PC-3 (cell line): ENCODE measurements around the gene CUEDC2. TPM values are rescaled to one million over a fixed set of nuclear protein-coding genes. Genes with fewer than 3 reads are reported as not detected.

Source experiments
- ATAC-seq: fragments of 200-7000 bp; cut with Tn5 transposase; 2 replicates; pipeline ENCODE4 v1.9.1; 2020; ENCODE audit warnings: mild to moderate bottlenecking, moderate library complexity
- BruUV-seq: library from RNA; stranded (reverse); fragments of 400-500 nt; replicated peaks from 2 replicates; lab custom pipeline; 2021; lab: Mats Ljungman, UMichigan
- CTCF ChIA-PET: fragments of 300-600 bp; sonication (Branson Sonifier 250); formaldehyde crosslinking; loops from one replicate; lab custom pipeline; 2022; ENCODE audit warnings: antibody characterized with exemption; lab: Charles Lee
- POLR2A ChIA-PET: fragments of 300-600 bp; sonication (Branson Sonifier 250); formaldehyde crosslinking; loops from one replicate; lab custom pipeline; 2022; ENCODE audit warnings: antibody characterized with exemption; ENCODE audit not compliant: unreplicated experiment; lab: Charles Lee
- DNase-seq: peaks from one replicate; pipeline ENCODE4 v3.0.0-alpha.2; 2015
- H2AFZ ChIP-seq: fragments of 300-600 bp; sonication (generic); 2 replicates; pipeline ENCODE4 v1.6.0; 2016; ENCODE audit warnings: antibody characterized with exemption, low read length
- H3F3A ChIP-seq: fragments of 300-600 bp; sonication (generic); one replicate; pipeline ENCODE4 v1.6.0; 2017; ENCODE audit warnings: antibody characterized with exemption, low read length, control low read depth, mild to moderate bottlenecking; ENCODE audit not compliant: unreplicated experiment
- H3K27ac ChIP-seq: fragments of 300-600 bp; sonication (generic); 2 replicates; pipeline ENCODE4 v1.5.1; 2016; ENCODE audit warnings: mild to moderate bottlenecking, low read length
- H3K27me3 ChIP-seq: fragments of 300-600 bp; sonication (generic); 2 replicates; pipeline ENCODE4 v1.6.1; 2016; ENCODE audit warnings: low read length, mixed read lengths
- H3K36me3 ChIP-seq: fragments of 300-600 bp; sonication (generic); 2 replicates; pipeline ENCODE4 v1.6.1; 2016; ENCODE audit warnings: low read depth, mixed run types, low read length, mixed read lengths
- H3K4me1 ChIP-seq: fragments of 300-600 bp; sonication (generic); 2 replicates; pipeline ENCODE4 v1.5.1; 2016; ENCODE audit warnings: low read length; ENCODE audit not compliant: insufficient read depth
- H3K4me2 ChIP-seq: fragments of 300-600 bp; sonication (generic); 2 replicates; pipeline ENCODE4 v1.6.0; 2016; ENCODE audit warnings: low read length
- H3K4me3 ChIP-seq: fragments of 300-600 bp; sonication (generic); 2 replicates; pipeline ENCODE4 v1.5.1; 2016; ENCODE audit warnings: mild to moderate bottlenecking, low read length, mixed read lengths
- H3K79me2 ChIP-seq: fragments of 300-600 bp; sonication (generic); 2 replicates; pipeline ENCODE4 v1.6.1; 2017; ENCODE audit warnings: low read length, mixed read lengths
- H3K9ac ChIP-seq: fragments of 300-600 bp; sonication (generic); 2 replicates; pipeline ENCODE4 v1.6.0; 2016; ENCODE audit warnings: mild to moderate bottlenecking, low read length
- H3K9me2 ChIP-seq: fragments of 300-600 bp; sonication (generic); replicated peaks from 2 replicates; pipeline ENCODE4 v1.6.1; 2016; ENCODE audit warnings: mixed run types, low read length, mixed read lengths
- H3K9me3 ChIP-seq: fragments of 300-600 bp; sonication (generic); 2 replicates; pipeline ENCODE4 v1.6.1; 2016; ENCODE audit warnings: low read length, mixed read lengths
- H4K20me1 ChIP-seq: fragments of 300-600 bp; sonication (generic); 2 replicates; pipeline ENCODE4 v1.6.1; 2016; ENCODE audit warnings: low read length, mixed read lengths
- CTCF ChIP-seq: fragments of 300-600 bp; sonication (generic); conservative IDR thresholded peaks from 2 replicates; pipeline ENCODE4 v1.5.1; 2017; ENCODE audit warnings: antibody characterized with exemption, low read depth, mild to moderate bottlenecking, low read length
- EZH2 ChIP-seq: fragments of 300-600 bp; sonication (generic); IDR thresholded peaks from one replicate; pipeline ENCODE4 v1.6.1; 2017; ENCODE audit warnings: antibody characterized with exemption, mild to moderate bottlenecking, low read length; ENCODE audit not compliant: unreplicated experiment
- EZH2phosphoT487 ChIP-seq: fragments of 300-600 bp; sonication (generic); IDR thresholded peaks from 2 replicates; pipeline ENCODE4 v1.6.1; 2018; ENCODE audit warnings: mild to moderate bottlenecking, antibody characterized with exemption, low read length, borderline replicate concordance
- intact Hi-C: fragments of 100-400 bp; cut with micrococcal nuclease; formaldehyde crosslinking; loops from 2 replicates; pipeline ENCODE4 v1.9.0; 2023
- total RNA-seq: library from RNA; depleted of rRNA; stranded (reverse); fragments of >200 nt; gene quantifications from 2 replicates; pipeline ENCODE4 v1.2.3, GENCODE V29; 2014

The CUEDC2 gene
- total RNA-seq, 1 experiment from 2014 or later: 51.4 TPM

- POLR2A ChIA-PET: interaction anchor here (1.2 kb wide), 1 partner anchor 18 kb away, joined by 5 read pairs; the partner anchor contains the start of gene CUEDC2
- intact Hi-C loops: no loop called here
- no TSS peak for BruUV-seq
Measured at GRCh38 chr10:102450374-102451104, 18.2 kb upstream of the CUEDC2 start.

GRCh38 chr10:102450124-102450373 is 17.7 kb upstream of the CUEDC2 start:
- Histone ChIP-seq H3K4me1 (peaks cover 20% of the 10 kb centered on the region), H3K79me2 (peaks cover 29% of the 10 kb centered on the region), H3K36me3 (peaks cover 5% of the 10 kb centered on the region; the same call in 1 of the 2 replicates), H3K4me3 (peak overlapping the region; percentile 92), H3K9me2 (no peaks in the 10 kb centered on the region), H3K27ac (peak overlapping the region; percentile 55), H3F3A (no peaks in the 10 kb centered on the region), H3K27me3 (no peaks in the 10 kb centered on the region), H3K9ac (peak overlapping the region; percentile 87), H3K4me2 (peak overlapping the region; percentile 97), H4K20me1 (0 out of 2 replicates have a peak, but pooled peaks cover 4% of the 10 kb centered on the region), H2AFZ (peak overlapping the region; percentile 60), H3K9me3 (no peaks in the 10 kb centered on the region)
- ChIA-PET POLR2A (interaction anchor here (1.2 kb wide), 1 partner anchor 17 kb away, joined by 5 read pairs; the partner anchor contains the start of gene CUEDC2), CTCF (no interaction called here)
- no TSS peak for BruUV-seq
- DNase-seq (no peak), ATAC-seq (peak; percentile 3; the same call in 1 of the 2 replicates)
- intact Hi-C loops: no loop called here
- no peak for TF ChIP-seq EZH2
- TF ChIP-seq EZH2phosphoT487: no peak
- no peak for TF ChIP-seq CTCF

More at GRCh38 chr10:102450374-102451104, 18.2 kb upstream of the CUEDC2 start:
- Histone ChIP-seq H3K4me1 (peaks cover 20% of the 10 kb centered on the region), H3F3A (no peaks in the 10 kb centered on the region), H3K27ac (peak overlapping the region; percentile 55), H3K79me2 (peaks cover 29% of the 10 kb centered on the region), H4K20me1 (0 out of 2 replicates have a peak, but pooled peaks cover 4% of the 10 kb centered on the region), H3K4me3 (peak overlapping the region; percentile 92), H3K9me2 (no peaks in the 10 kb centered on the region), H3K4me2 (peak overlapping the region; percentile 97), H3K36me3 (peaks cover 5% of the 10 kb centered on the region; the same call in 1 of the 2 replicates), H3K9me3 (no peaks in the 10 kb centered on the region), H3K9ac (peak overlapping the region; percentile 87), H3K27me3 (no peaks in the 10 kb centered on the region), H2AFZ (peak overlapping the region; percentile 63)
- CTCF ChIA-PET: interaction anchor here (1.4 kb wide), 1 partner anchor 57 kb away, joined by 3 read pairs; no protein-coding TSS in a partner anchor
- TF ChIP-seq EZH2: no peak
- peak; percentile 90 for TF ChIP-seq EZH2phosphoT487
- ATAC-seq (peak; percentile 79), DNase-seq (peak; percentile 82)

- peak overlapping the region; percentile 92 for H3K4me3 ChIP-seq
- TF ChIP-seq EZH2phosphoT487 (no peak), CTCF (no peak), EZH2 (no peak)
- peak overlapping the region; percentile 97 for H3K4me2 ChIP-seq
- intact Hi-C loops: loop anchor here (1.0 kb wide), 1 partner anchor 17 kb away; the partner anchor contains the start of gene CUEDC2
- H4K20me1 ChIP-seq: 0 out of 2 replicates have a peak, but pooled peaks cover 4% of the 10 kb centered on the region
- no peaks in the 10 kb centered on the region for H3K27me3 ChIP-seq
- peak overlapping the region; percentile 60 for H2AFZ ChIP-seq
- peaks cover 5% of the 10 kb centered on the region; the same call in 1 of the 2 replicates for H3K36me3 ChIP-seq
- peaks cover 29% of the 10 kb centered on the region for H3K79me2 ChIP-seq
- CTCF ChIA-PET: no interaction called here
- no peaks in the 10 kb centered on the region for H3F3A ChIP-seq
- H3K9ac ChIP-seq: peak overlapping the region; percentile 87
- H3K9me3 ChIP-seq: no peaks in the 10 kb centered on the region
- no peaks in the 10 kb centered on the region for H3K9me2 ChIP-seq
- H3K27ac ChIP-seq: peak overlapping the region; percentile 55
- POLR2A ChIA-PET: interaction anchor here (1.2 kb wide), 1 partner anchor 17 kb away, joined by 5 read pairs; the partner anchor contains the start of gene CUEDC2
- H3K4me1 ChIP-seq: peaks cover 20% of the 10 kb centered on the region
- ATAC-seq (peak; percentile 57), DNase-seq (peak; percentile 73)
- BruUV-seq: TSS peak; percentile 40
Measured at GRCh38 chr10:102449321-102450123, 17.1 kb upstream of the CUEDC2 start.
